ENCODE measurements around the gene PKIG. TPM values are rescaled to one million over a fixed set of nuclear protein-coding genes. Genes with fewer than 3 reads are reported as not detected.

The PKIG gene
- polyA plus RNA-seq, 1 experiment: 186 TPM

DNA sequence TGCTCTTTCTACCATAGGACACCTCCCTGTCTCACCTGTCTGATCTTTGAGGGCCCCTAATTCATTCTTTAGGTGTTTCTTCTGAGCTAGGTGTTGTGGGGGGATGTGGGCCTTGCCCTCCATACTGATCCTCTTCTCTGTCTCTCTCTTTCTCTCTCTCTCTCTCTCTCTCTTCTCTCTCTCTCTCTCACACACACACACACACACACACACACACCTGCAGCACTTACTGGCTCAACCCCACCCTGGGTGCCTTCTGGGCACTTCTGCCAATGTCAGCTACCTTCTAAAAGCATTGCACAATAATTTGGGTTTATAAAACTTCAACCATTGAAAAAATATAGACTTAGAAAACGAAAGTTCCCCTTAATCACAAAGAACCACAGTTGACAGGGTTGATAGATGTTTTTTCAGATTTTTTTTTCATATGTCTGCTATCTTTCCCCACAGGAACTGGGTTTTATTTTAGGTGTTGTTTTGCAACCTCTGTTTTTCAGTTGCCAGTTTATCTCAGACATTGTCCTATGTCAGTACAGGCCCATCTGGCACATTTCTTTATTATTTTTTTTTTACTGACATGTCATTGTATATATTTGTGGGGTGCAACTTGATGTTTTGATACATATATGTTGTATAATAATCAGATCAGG, 28.1 kb downstream of the PKIG start:
- H3K4me3 ChIP-seq (ENCODE audit: low read depth, low read length): no peak overlapping the region
- ChIA-PET POLR2A (no interaction called here), CTCF (interaction anchor here (0.6 to 3.9 kb wide), 37 partner anchors 8 to 395 kb away, joined by 3 to 21 read pairs (median 5); partner anchors contain the start of genes PKIG, SERINC3 and TTPAL)
- no peak for DNase-seq (ENCODE audit: low read depth)
- H3K27me3 ChIP-seq (ENCODE audit: control insufficient read depth, insufficient read depth, low read length): no peaks in the 10 kb centered on the region
- TF ChIP-seq, protein P1, sequence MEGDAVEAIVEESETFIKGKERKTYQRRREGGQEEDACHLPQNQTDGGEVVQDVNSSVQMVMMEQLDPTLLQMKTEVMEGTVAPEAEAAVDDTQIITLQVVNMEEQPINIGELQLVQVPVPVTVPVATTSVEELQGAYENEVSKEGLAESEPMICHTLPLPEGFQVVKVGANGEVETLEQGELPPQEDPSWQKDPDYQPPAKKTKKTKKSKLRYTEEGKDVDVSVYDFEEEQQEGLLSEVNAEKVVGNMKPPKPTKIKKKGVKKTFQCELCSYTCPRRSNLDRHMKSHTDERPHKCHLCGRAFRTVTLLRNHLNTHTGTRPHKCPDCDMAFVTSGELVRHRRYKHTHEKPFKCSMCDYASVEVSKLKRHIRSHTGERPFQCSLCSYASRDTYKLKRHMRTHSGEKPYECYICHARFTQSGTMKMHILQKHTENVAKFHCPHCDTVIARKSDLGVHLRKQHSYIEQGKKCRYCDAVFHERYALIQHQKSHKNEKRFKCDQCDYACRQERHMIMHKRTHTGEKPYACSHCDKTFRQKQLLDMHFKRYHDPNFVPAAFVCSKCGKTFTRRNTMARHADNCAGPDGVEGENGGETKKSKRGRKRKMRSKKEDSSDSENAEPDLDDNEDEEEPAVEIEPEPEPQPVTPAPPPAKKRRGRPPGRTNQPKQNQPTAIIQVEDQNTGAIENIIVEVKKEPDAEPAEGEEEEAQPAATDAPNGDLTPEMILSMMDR (IDR thresholded peaks at IDR 0.05; ENCODE audit: insufficient read depth, low read depth, low read length): no peak
- peaks cover 16% of the 10 kb centered on the region for H3K36me3 ChIP-seq (ENCODE audit: control insufficient read depth, insufficient read depth, low read length)

- DNase-seq (ENCODE audit: low read depth): no peak
- TF ChIP-seq, protein P1 (IDR thresholded peaks at IDR 0.05; ENCODE audit: insufficient read depth, low read depth, low read length): no peak
- Histone ChIP-seq H3K4me3 (ENCODE audit: low read depth, low read length) (no peak overlapping the region), H3K36me3 (ENCODE audit: control insufficient read depth, insufficient read depth, low read length) (peaks cover 37% of the 10 kb centered on the region), H3K27me3 (ENCODE audit: control insufficient read depth, insufficient read depth, low read length) (no peaks in the 10 kb centered on the region)
- POLR2A ChIA-PET: no interaction called here
- CTCF ChIA-PET: no interaction called here
Observed at GRCh38 chr20:44613575-44613974, 31.2 kb downstream of the PKIG start.

DNA sequence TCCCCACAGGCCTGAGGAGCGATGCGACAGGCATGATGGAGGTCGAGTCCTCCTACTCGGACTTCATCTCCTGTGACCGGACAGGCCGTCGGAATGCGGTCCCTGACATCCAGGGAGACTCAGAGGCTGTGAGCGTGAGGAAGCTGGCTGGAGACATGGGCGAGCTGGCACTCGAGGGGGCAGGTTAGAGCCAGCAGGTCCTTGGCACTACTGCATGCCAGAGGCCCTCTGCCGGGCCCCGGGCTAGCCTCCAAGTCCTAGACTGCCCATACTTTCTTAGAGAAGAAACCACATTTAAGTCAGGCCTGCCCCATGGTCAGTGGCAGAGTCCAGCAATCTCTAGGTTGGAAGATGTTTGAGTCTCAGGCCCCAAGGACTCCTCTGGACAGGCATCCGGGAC, 32.1 kb downstream of the PKIG start:
- Histone ChIP-seq H3K4me3 (ENCODE audit: low read depth, low read length) (no peak overlapping the region), H3K27me3 (ENCODE audit: control insufficient read depth, insufficient read depth, low read length) (no peaks in the 10 kb centered on the region), H3K36me3 (ENCODE audit: control insufficient read depth, insufficient read depth, low read length) (peaks cover 42% of the 10 kb centered on the region)
- POLR2A ChIA-PET: no interaction called here
- DNase-seq (ENCODE audit: low read depth): no peak
- CTCF ChIA-PET: no interaction called here
- TF ChIP-seq, protein P1 (IDR thresholded peaks at IDR 0.05; ENCODE audit: insufficient read depth, low read depth, low read length): no peak

- Histone ChIP-seq H3K36me3 (ENCODE audit: control insufficient read depth, insufficient read depth, low read length) (peaks cover 47% of the 10 kb centered on the region), H3K4me3 (ENCODE audit: low read depth, low read length) (no peak overlapping the region), H3K27me3 (ENCODE audit: control insufficient read depth, insufficient read depth, low read length) (no peaks in the 10 kb centered on the region)
- ChIA-PET POLR2A (no interaction called here), CTCF (no interaction called here)
- TF ChIP-seq, protein P1 (IDR thresholded peaks at IDR 0.05; ENCODE audit: insufficient read depth, low read depth, low read length): no peak
- no peak for DNase-seq (ENCODE audit: low read depth)
Observed at GRCh38 chr20:44615169-44615791, 32.9 kb downstream of the PKIG start.

GRCh38 chr20:44615876-44616603, 33.7 kb downstream of the PKIG start:
- ChIA-PET POLR2A (no interaction called here), CTCF (interaction anchor here (0.6 to 1.4 kb wide), 2 partner anchors 145 to 942 kb away, joined by 3 to 4 read pairs; no protein-coding TSS in a partner anchor)
- DNase-seq (ENCODE audit: low read depth): no peak

More at GRCh38 chr20:44615876-44616603, 33.7 kb downstream of the PKIG start:
- H3K27me3 ChIP-seq (ENCODE audit: control insufficient read depth, insufficient read depth, low read length): no peaks in the 10 kb centered on the region
- no peak overlapping the region for H3K4me3 ChIP-seq (ENCODE audit: low read depth, low read length)
- TF ChIP-seq, protein P1 (IDR thresholded peaks at IDR 0.05; ENCODE audit: insufficient read depth, low read depth, low read length): no peak
- H3K36me3 ChIP-seq (ENCODE audit: control insufficient read depth, insufficient read depth, low read length): peaks cover 50% of the 10 kb centered on the region
